Measurements from ENCODE around the gene KCNK3. TPM values are rescaled to one million over a fixed set of nuclear protein-coding genes. Genes with fewer than 3 reads are reported as not detected.

The KCNK3 gene
- total and polyA plus RNA-seq, 10 of the 15 experiments (the other 5 are each of a cell fraction or from before 2014, with no cell fraction given), result 0.13 TPM; not detected in 9

DNA sequence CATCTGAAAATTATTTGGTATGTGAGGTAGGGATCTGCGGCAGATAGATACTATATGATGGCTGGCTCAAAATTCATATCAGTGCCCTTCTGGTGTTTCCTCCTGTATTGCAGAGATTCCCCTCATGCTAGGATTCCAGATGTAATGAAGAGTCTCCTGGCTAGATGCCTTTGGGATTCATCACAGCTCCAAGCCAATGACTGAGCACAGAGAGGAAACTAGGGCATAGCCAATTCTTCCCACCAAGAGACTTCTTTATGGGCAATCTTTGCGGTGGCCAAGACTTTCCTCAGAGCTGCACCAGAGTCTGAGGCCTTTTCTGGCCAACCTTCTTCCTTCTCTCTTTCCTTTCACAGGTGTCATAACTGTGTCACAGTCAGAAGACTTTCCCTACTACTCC, 25.9 kb upstream of the KCNK3 start:
- H4K20me1 ChIP-seq (ENCODE audit: control insufficient read depth, insufficient read depth), result no peaks in the 10 kb centered on the region
- in situ Hi-C loops (cut with MboI) (no loop called here), intact Hi-C loops (cut with micrococcal nuclease; ENCODE audit: unreplicated experiment) (no loop called here)
- H3K9ac ChIP-seq (ENCODE audit: control insufficient read depth, insufficient read depth, low read length), result no peak overlapping the region
- no peak for ATAC-seq
- no peak for DNase-seq (ENCODE audit: low read depth, low spot score)
- no peak for FAIRE-seq
- H3K27ac ChIP-seq (ENCODE audit: control insufficient read depth, insufficient read depth), result no peak overlapping the region
- H2AFZ ChIP-seq (ENCODE audit: control insufficient read depth, low read depth, low read length), result no peak overlapping the region
- no peak overlapping the region for H3K4me2 ChIP-seq (ENCODE audit: control insufficient read depth, insufficient read depth)
- TF ChIP-seq, protein P1, sequence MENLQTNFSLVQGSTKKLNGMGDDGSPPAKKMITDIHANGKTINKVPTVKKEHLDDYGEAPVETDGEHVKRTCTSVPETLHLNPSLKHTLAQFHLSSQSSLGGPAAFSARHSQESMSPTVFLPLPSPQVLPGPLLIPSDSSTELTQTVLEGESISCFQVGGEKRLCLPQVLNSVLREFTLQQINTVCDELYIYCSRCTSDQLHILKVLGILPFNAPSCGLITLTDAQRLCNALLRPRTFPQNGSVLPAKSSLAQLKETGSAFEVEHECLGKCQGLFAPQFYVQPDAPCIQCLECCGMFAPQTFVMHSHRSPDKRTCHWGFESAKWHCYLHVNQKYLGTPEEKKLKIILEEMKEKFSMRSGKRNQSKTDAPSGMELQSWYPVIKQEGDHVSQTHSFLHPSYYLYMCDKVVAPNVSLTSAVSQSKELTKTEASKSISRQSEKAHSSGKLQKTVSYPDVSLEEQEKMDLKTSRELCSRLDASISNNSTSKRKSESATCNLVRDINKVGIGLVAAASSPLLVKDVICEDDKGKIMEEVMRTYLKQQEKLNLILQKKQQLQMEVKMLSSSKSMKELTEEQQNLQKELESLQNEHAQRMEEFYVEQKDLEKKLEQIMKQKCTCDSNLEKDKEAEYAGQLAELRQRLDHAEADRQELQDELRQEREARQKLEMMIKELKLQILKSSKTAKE (IDR thresholded peaks at IDR 0.05; ENCODE audit: low read depth, poor library complexity, severe bottlenecking), result no peak
- TF ChIP-seq CHD1 (IDR thresholded peaks at IDR 0.05; ENCODE audit: low read depth, low read length) (no peak), SMAD1 (IDR thresholded peaks at IDR 0.05; ENCODE audit: low read depth, partially characterized antibody) (no peak), KAT2A (conservative IDR thresholded peaks at IDR 0.05; ENCODE audit: control insufficient read depth, low read depth, low read length) (no peak), RB1 (IDR thresholded peaks at IDR 0.05; ENCODE audit: borderline replicate concordance) (no peak), BACH1 (IDR thresholded peaks at IDR 0.05; ENCODE audit: borderline replicate concordance) (no peak), NR2C1 (IDR thresholded peaks at IDR 0.05) (no peak), CEBPB (IDR thresholded peaks at IDR 0.05; ENCODE audit: borderline replicate concordance in 1 of 2, low read depth in 2 of 2, low read length in 2 of 2) (no peak), TAF1 (IDR thresholded peaks at IDR 0.05; ENCODE audit: borderline replicate concordance, low read depth, low read length) (no peak)
- TF ChIP-seq, protein P2, sequence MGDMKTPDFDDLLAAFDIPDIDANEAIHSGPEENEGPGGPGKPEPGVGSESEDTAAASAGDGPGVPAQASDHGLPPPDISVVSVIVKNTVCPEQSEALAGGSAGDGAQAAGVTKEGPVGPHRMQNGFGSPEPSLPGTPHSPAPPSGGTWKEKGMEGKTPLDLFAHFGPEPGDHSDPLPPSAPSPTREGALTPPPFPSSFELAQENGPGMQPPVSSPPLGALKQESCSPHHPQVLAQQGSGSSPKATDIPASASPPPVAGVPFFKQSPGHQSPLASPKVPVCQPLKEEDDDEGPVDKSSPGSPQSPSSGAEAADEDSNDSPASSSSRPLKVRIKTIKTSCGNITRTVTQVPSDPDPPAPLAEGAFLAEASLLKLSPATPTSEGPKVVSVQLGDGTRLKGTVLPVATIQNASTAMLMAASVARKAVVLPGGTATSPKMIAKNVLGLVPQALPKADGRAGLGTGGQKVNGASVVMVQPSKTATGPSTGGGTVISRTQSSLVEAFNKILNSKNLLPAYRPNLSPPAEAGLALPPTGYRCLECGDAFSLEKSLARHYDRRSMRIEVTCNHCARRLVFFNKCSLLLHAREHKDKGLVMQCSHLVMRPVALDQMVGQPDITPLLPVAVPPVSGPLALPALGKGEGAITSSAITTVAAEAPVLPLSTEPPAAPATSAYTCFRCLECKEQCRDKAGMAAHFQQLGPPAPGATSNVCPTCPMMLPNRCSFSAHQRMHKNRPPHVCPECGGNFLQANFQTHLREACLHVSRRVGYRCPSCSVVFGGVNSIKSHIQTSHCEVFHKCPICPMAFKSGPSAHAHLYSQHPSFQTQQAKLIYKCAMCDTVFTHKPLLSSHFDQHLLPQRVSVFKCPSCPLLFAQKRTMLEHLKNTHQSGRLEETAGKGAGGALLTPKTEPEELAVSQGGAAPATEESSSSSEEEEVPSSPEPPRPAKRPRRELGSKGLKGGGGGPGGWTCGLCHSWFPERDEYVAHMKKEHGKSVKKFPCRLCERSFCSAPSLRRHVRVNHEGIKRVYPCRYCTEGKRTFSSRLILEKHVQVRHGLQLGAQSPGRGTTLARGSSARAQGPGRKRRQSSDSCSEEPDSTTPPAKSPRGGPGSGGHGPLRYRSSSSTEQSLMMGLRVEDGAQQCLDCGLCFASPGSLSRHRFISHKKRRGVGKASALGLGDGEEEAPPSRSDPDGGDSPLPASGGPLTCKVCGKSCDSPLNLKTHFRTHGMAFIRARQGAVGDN (IDR thresholded peaks at IDR 0.05), result no peak
- no peak overlapping the region for H3K4me3 ChIP-seq
- H3K4me1 ChIP-seq (ENCODE audit: control insufficient read depth, insufficient read depth, low read length), result no peaks in the 10 kb centered on the region
- 29% methylated on average over 2 of the region's 2 CpGs for WGBS (ENCODE audit: insufficient coverage, insufficient replicate concordance, low lambda C conversion rate, missing lambda C conversion rate)
- no peaks in the 10 kb centered on the region for H3K79me2 ChIP-seq (ENCODE audit: control insufficient read depth, insufficient read depth, low read length)
- no peaks in the 10 kb centered on the region for H3K36me3 ChIP-seq (ENCODE audit: control insufficient read depth in 2 of 2, insufficient read depth in 2 of 2, low read length in 1 of 2)
- no peaks in the 10 kb centered on the region; a peak in 2 of 4 replicates for H3K27me3 ChIP-seq (replicated peaks in 1 of 2; ENCODE audit: control insufficient read depth in 2 of 2, insufficient read depth in 2 of 2, low read length in 1 of 2)
- RAD21 ChIA-PET (ENCODE audit: unreplicated experiment), result no interaction called here
- BruUV-seq (replicated peaks), result no TSS peak
- CTCF ChIA-PET, result no interaction called here
- H3K9me3 ChIP-seq (replicated peaks; ENCODE audit: control insufficient read depth, insufficient read depth, low read length), result no peaks in the 10 kb centered on the region
- POLR2A ChIA-PET, result no interaction called here
- SMC1A ChIA-PET (ENCODE audit: uncharacterized antibody, unreplicated experiment), result no interaction called here
